ENCODE data around the gene REPIN1. TPM values are rescaled to one million over a fixed set of nuclear protein-coding genes. Genes with fewer than 3 reads are reported as not detected.

The REPIN1 gene
- total RNA-seq, 1 donor from 2014 or later = 65.8 TPM

- H3K36me3 Mint-ChIP-seq (ENCODE audit: low read depth) = no peaks in the 10 kb centered on the region
- peaks cover 27% of the 10 kb centered on the region for H3K4me1 Mint-ChIP-seq (ENCODE audit: low read depth)
- no peak for TF ChIP-seq CTCF (IDR thresholded peaks at IDR 0.05)
- no peak overlapping the region for H3K27ac Mint-ChIP-seq (ENCODE audit: unreplicated experiment)
- DNase-seq (ENCODE audit: low spot score) = no peak
- no peak overlapping the region for H3K4me3 Mint-ChIP-seq (ENCODE audit: unreplicated experiment)
- H3K27me3 Mint-ChIP-seq (ENCODE audit: low read depth) = no peaks in the 10 kb centered on the region
- H3K9me3 Mint-ChIP-seq (ENCODE audit: low read depth) = no peaks in the 10 kb centered on the region
Observed at GRCh38 chr7:150381785-150382122, 13.1 kb downstream of the REPIN1 start.

GRCh38 chr7:150382123-150382843 is 13.7 kb downstream of the REPIN1 start:
- no peak for TF ChIP-seq CTCF (IDR thresholded peaks at IDR 0.05)
- no peaks in the 10 kb centered on the region for H3K9me3 Mint-ChIP-seq (ENCODE audit: low read depth)
- H3K4me1 Mint-ChIP-seq (ENCODE audit: low read depth) = peaks cover 27% of the 10 kb centered on the region
- H3K4me3 Mint-ChIP-seq (ENCODE audit: unreplicated experiment) = no peak overlapping the region
- DNase-seq (ENCODE audit: low spot score) = no peak
- no peaks in the 10 kb centered on the region for H3K27me3 Mint-ChIP-seq (ENCODE audit: low read depth)
- no peaks in the 10 kb centered on the region for H3K36me3 Mint-ChIP-seq (ENCODE audit: low read depth)
- H3K27ac Mint-ChIP-seq (ENCODE audit: unreplicated experiment) = no peak overlapping the region

GRCh38 chr7:150382844-150383225 is 14.2 kb downstream of the REPIN1 start:
- Mint-ChIP-seq H3K27ac (ENCODE audit: unreplicated experiment) (no peak overlapping the region), H3K27me3 (ENCODE audit: low read depth) (no peaks in the 10 kb centered on the region), H3K4me1 (ENCODE audit: low read depth) (peaks cover 22% of the 10 kb centered on the region), H3K4me3 (ENCODE audit: unreplicated experiment) (no peak overlapping the region), H3K36me3 (ENCODE audit: low read depth) (no peaks in the 10 kb centered on the region), H3K9me3 (ENCODE audit: low read depth) (no peaks in the 10 kb centered on the region)
- no peak for TF ChIP-seq CTCF (IDR thresholded peaks at IDR 0.05)
- no peak for DNase-seq (ENCODE audit: low spot score)

GRCh38 chr7:150383710-150384397 is 15.2 kb downstream of the REPIN1 start:
- H3K27me3 Mint-ChIP-seq (ENCODE audit: low read depth) = no peaks in the 10 kb centered on the region
- peaks cover 17% of the 10 kb centered on the region for H3K4me1 Mint-ChIP-seq (ENCODE audit: low read depth)
- DNase-seq (ENCODE audit: low spot score) = no peak
- H3K27ac Mint-ChIP-seq (ENCODE audit: unreplicated experiment) = no peak overlapping the region
- no peaks in the 10 kb centered on the region for H3K9me3 Mint-ChIP-seq (ENCODE audit: low read depth)
- H3K4me3 Mint-ChIP-seq (ENCODE audit: unreplicated experiment) = no peak overlapping the region
- no peaks in the 10 kb centered on the region for H3K36me3 Mint-ChIP-seq (ENCODE audit: low read depth)
- TF ChIP-seq CTCF (IDR thresholded peaks at IDR 0.05) = no peak

- H3K4me1 Mint-ChIP-seq (ENCODE audit: low read depth) = peaks cover 15% of the 10 kb centered on the region
- H3K27ac Mint-ChIP-seq (ENCODE audit: unreplicated experiment) = no peak overlapping the region
- TF ChIP-seq CTCF (IDR thresholded peaks at IDR 0.05) = no peak
- no peaks in the 10 kb centered on the region for H3K27me3 Mint-ChIP-seq (ENCODE audit: low read depth)
- no peaks in the 10 kb centered on the region for H3K36me3 Mint-ChIP-seq (ENCODE audit: low read depth)
- no peak overlapping the region for H3K4me3 Mint-ChIP-seq (ENCODE audit: unreplicated experiment)
- H3K9me3 Mint-ChIP-seq (ENCODE audit: low read depth) = no peaks in the 10 kb centered on the region
- no peak for DNase-seq (ENCODE audit: low spot score)
Observed at GRCh38 chr7:150384406-150385301, 16.0 kb downstream of the REPIN1 start.
